Vagina (tissue), 2 donors: ENCODE results near the gene DLG2. TPM values are rescaled to one million over a fixed set of nuclear protein-coding genes. Genes with fewer than 3 reads are reported as not detected.

ENCODE experiments used
- DNase-seq, 2 donors: peaks; one replicate each; pipeline ENCODE4 v3.0.0-alpha.2; 2017; ENCODE audit errors: extremely low spot score in 2 of 2
- H3K27ac ChIP-seq: fragments of 200-600 bp; sonication (generic); one replicate; pipeline ENCODE4 v1.5.1; 2019
- H3K27me3 ChIP-seq: fragments of 200-600 bp; sonication (generic); one replicate; pipeline ENCODE4 v1.5.1; 2019
- H3K36me3 ChIP-seq, 2 donors: fragments of 200-600 bp; sonication (generic); one replicate each; pipeline ENCODE4 v1.5.1; 2017 to 2019
- H3K4me1 ChIP-seq: fragments of 200-600 bp; sonication (generic); one replicate; pipeline ENCODE4 v1.5.1; 2019
- H3K4me3 ChIP-seq, 2 donors: fragments of 200-600 bp; sonication (generic); 1 replicate in 1 of 2; 2 replicates in 1 of 2; pipeline ENCODE4 v1.5.1; 2016 to 2019
- H3K9me3 ChIP-seq: fragments of 200-600 bp; sonication (generic); one replicate; pipeline ENCODE4 v1.5.1; 2019
- CTCF ChIP-seq, 3 experiments: fragments of 450-650 bp in 2 of 3; fragments of 200-600 bp in 1 of 3; sonication (generic) in 1 of 3; IDR thresholded peaks; one replicate each; pipeline ENCODE4 v1.5.1; 2017 to 2019; ENCODE audit warnings: antibody characterized with exemption in 3 of 3, mild to moderate bottlenecking in 2 of 3, moderate library complexity in 2 of 3
- POLR2A ChIP-seq, 2 donors: fragments of 450-650 bp; IDR thresholded peaks; one replicate each; pipeline ENCODE4 v1.6.1; 2017; ENCODE audit warnings: antibody characterized with exemption in 2 of 2, mild to moderate bottlenecking in 2 of 2, moderate library complexity in 2 of 2
- POLR2AphosphoS5 ChIP-seq, 2 donors: sonication (generic); formaldehyde crosslinking; IDR thresholded peaks; one replicate each; pipeline ENCODE4 v1.9.0; 2017; ENCODE audit warnings: antibody characterized with exemption in 2 of 2, mild to moderate bottlenecking in 2 of 2, low read depth in 1 of 2; ENCODE audit not compliant: insufficient read depth in 1 of 2
- intact Hi-C: fragments of 100-400 bp; cut with DNase I; formaldehyde crosslinking; loops from one replicate; pipeline ENCODE4 v1.15.1; 2023
- total RNA-seq: library from RNA; depleted of rRNA; stranded (reverse); fragments of >200 nt; gene quantifications from one replicate; pipeline ENCODE4 v1.2.3, GENCODE V29; 2016

The DLG2 gene
- total RNA-seq, 1 donor from 2014 or later, result 10.1 TPM

- no peaks in the 10 kb centered on the region for H3K27me3 ChIP-seq
- intact Hi-C loops, result no loop called here
- H3K27ac ChIP-seq, result no peak overlapping the region
Measured at GRCh38 chr11:84264066-84264465, 1363.1 kb downstream of the DLG2 start.

GRCh38 chr11:84261707-84262106, 1365.4 kb downstream of the DLG2 start:
- no peak for TF ChIP-seq POLR2A (IDR thresholded peaks at IDR 0.05)
- TF ChIP-seq CTCF (IDR thresholded peaks at IDR 0.05), result no peak
- no peak for TF ChIP-seq POLR2AphosphoS5 (IDR thresholded peaks at IDR 0.05; ENCODE audit: insufficient read depth in 1 of 2, low read depth in 1 of 2)
- Histone ChIP-seq H3K27ac (no peak overlapping the region), H3K36me3 (no peaks in the 10 kb centered on the region), H3K4me3 (no peak overlapping the region), H3K4me1 (no peaks in the 10 kb centered on the region), H3K27me3 (no peaks in the 10 kb centered on the region), H3K9me3 (no peaks in the 10 kb centered on the region)
- no peak for DNase-seq
- intact Hi-C loops, result no loop called here

More at GRCh38 chr11:84264066-84264465, 1363.1 kb downstream of the DLG2 start:
- DNase-seq, result no peak
- Histone ChIP-seq H3K9me3 (no peaks in the 10 kb centered on the region), H3K36me3 (no peaks in the 10 kb centered on the region), H3K4me1 (no peaks in the 10 kb centered on the region), H3K4me3 (no peak overlapping the region)
- no peak for TF ChIP-seq POLR2A (IDR thresholded peaks at IDR 0.05)
- TF ChIP-seq POLR2AphosphoS5 (IDR thresholded peaks at IDR 0.05; ENCODE audit: insufficient read depth in 1 of 2, low read depth in 1 of 2), result no peak
- no peak for TF ChIP-seq CTCF (IDR thresholded peaks at IDR 0.05)

GRCh38 chr11:84260862-84261261, 1366.3 kb downstream of the DLG2 start:
- no peak overlapping the region for H3K27ac ChIP-seq
- no peak for TF ChIP-seq POLR2A (IDR thresholded peaks at IDR 0.05)
- TF ChIP-seq CTCF (IDR thresholded peaks at IDR 0.05), result no peak
- no peak for TF ChIP-seq POLR2AphosphoS5 (IDR thresholded peaks at IDR 0.05; ENCODE audit: insufficient read depth in 1 of 2, low read depth in 1 of 2)
- DNase-seq, result no peak
- no peaks in the 10 kb centered on the region for H3K9me3 ChIP-seq
- H3K4me1 ChIP-seq, result no peaks in the 10 kb centered on the region
- intact Hi-C loops, result no loop called here
- H3K4me3 ChIP-seq, result no peak overlapping the region
- no peaks in the 10 kb centered on the region for H3K36me3 ChIP-seq
- no peaks in the 10 kb centered on the region for H3K27me3 ChIP-seq

- Histone ChIP-seq H3K36me3 (no peaks in the 10 kb centered on the region), H3K4me3 (no peak overlapping the region), H3K27me3 (no peaks in the 10 kb centered on the region), H3K9me3 (no peaks in the 10 kb centered on the region), H3K4me1 (no peaks in the 10 kb centered on the region), H3K27ac (no peak overlapping the region)
- intact Hi-C loops, result no loop called here
- no peak for DNase-seq
- TF ChIP-seq POLR2A (IDR thresholded peaks at IDR 0.05) (no peak), POLR2AphosphoS5 (IDR thresholded peaks at IDR 0.05; ENCODE audit: insufficient read depth in 1 of 2, low read depth in 1 of 2) (no peak), CTCF (IDR thresholded peaks at IDR 0.05) (no peak)
Measured at GRCh38 chr11:84256618-84257017, 1370.5 kb downstream of the DLG2 start.

GRCh38 chr11:84255483-84255882, 1371.7 kb downstream of the DLG2 start:
- no peak overlapping the region for H3K27ac ChIP-seq
- intact Hi-C loops, result no loop called here

More at GRCh38 chr11:84255483-84255882, 1371.7 kb downstream of the DLG2 start:
- no peaks in the 10 kb centered on the region for H3K27me3 ChIP-seq
- no peak overlapping the region for H3K4me3 ChIP-seq
- no peak for TF ChIP-seq CTCF (IDR thresholded peaks at IDR 0.05)
- TF ChIP-seq POLR2A (IDR thresholded peaks at IDR 0.05), result no peak
- no peak for DNase-seq
- H3K36me3 ChIP-seq, result no peaks in the 10 kb centered on the region
- H3K4me1 ChIP-seq, result no peaks in the 10 kb centered on the region
- H3K9me3 ChIP-seq, result no peaks in the 10 kb centered on the region
